SK-N-SH treated with all-trans-retinoic acid at 6 μM for 48 hours (cell line): Measurements from ENCODE around the gene BPIFB6.

ENCODE experiments used
- CSDC2 ChIP-seq: fragments of 250-450 bp; sonication (Bioruptor Pico); IDR thresholded peaks from 2 replicates; pipeline ENCODE4 v1.5.0; 2020; ENCODE audit warnings: mild to moderate bottlenecking, moderate library complexity
- GLIS3 ChIP-seq: fragments of 250-450 bp; sonication (Bioruptor Pico); IDR thresholded peaks from 2 replicates; pipeline ENCODE4 v1.5.0; 2020; ENCODE audit warnings: mild to moderate bottlenecking, moderate library complexity
- PATZ1 ChIP-seq: fragments of 250-450 bp; sonication (Bioruptor Pico); IDR thresholded peaks from 2 replicates; pipeline ENCODE4 v1.8.0; 2020; ENCODE audit warnings: mild to moderate bottlenecking, moderate library complexity, borderline replicate concordance
- RARB ChIP-seq: fragments of 250-450 bp; sonication (Bioruptor Pico); IDR thresholded peaks from 2 replicates; pipeline ENCODE4 v1.8.0; 2021; ENCODE audit warnings: mild to moderate bottlenecking, moderate library complexity
- TCF4 ChIP-seq: fragments of 250-450 bp; sonication (Bioruptor Pico); IDR thresholded peaks from 2 replicates; pipeline ENCODE4 v1.8.0; 2021; ENCODE audit warnings: mild to moderate bottlenecking, moderate library complexity, borderline replicate concordance
- TSHZ2 ChIP-seq: fragments of 250-450 bp; sonication (Bioruptor Pico); IDR thresholded peaks from 2 replicates; pipeline ENCODE4 v1.5.0; 2020; ENCODE audit warnings: mild to moderate bottlenecking, moderate library complexity
- ZC3H10 ChIP-seq: fragments of 250-450 bp; sonication (Bioruptor Pico); IDR thresholded peaks from 2 replicates; pipeline ENCODE4 v1.5.1; 2021; ENCODE audit warnings: mild to moderate bottlenecking, moderate library complexity
- ZFP30 ChIP-seq: fragments of 450-650 bp; formaldehyde crosslinking; IDR thresholded peaks from 2 replicates; pipeline ENCODE4 v1.5.0; 2022; ENCODE audit warnings: mild to moderate bottlenecking, moderate library complexity
- ZNF565 ChIP-seq: fragments of 450-650 bp; formaldehyde crosslinking; conservative IDR thresholded peaks from 2 replicates; pipeline ENCODE4 v1.5.0; 2020; ENCODE audit warnings: low read depth, mild to moderate bottlenecking, moderate library complexity
- ZNF70 ChIP-seq: fragments of 450-650 bp; formaldehyde crosslinking; IDR thresholded peaks from 2 replicates; pipeline ENCODE4 v1.5.0; 2020; ENCODE audit warnings: mild to moderate bottlenecking, moderate library complexity
- TF ChIP-seq, protein P1 (sequence below): fragments of 250-450 bp; sonication (Bioruptor Pico); IDR thresholded peaks from 2 replicates; pipeline ENCODE4 v1.5.1; 2021; ENCODE audit warnings: mild to moderate bottlenecking, moderate library complexity
- TF ChIP-seq, protein P2 (sequence below): fragments of 250-450 bp; sonication (Bioruptor Pico); IDR thresholded peaks from 2 replicates; pipeline ENCODE4 v1.5.1; 2020; ENCODE audit warnings: low read depth, mild to moderate bottlenecking, moderate library complexity

GRCh38 chr20:32982617-32983458 is 48.6 kb upstream of the BPIFB6 start:
- TF ChIP-seq ZNF70 (CRISPR knock-in tag): no peak
- TF ChIP-seq, protein P1, sequence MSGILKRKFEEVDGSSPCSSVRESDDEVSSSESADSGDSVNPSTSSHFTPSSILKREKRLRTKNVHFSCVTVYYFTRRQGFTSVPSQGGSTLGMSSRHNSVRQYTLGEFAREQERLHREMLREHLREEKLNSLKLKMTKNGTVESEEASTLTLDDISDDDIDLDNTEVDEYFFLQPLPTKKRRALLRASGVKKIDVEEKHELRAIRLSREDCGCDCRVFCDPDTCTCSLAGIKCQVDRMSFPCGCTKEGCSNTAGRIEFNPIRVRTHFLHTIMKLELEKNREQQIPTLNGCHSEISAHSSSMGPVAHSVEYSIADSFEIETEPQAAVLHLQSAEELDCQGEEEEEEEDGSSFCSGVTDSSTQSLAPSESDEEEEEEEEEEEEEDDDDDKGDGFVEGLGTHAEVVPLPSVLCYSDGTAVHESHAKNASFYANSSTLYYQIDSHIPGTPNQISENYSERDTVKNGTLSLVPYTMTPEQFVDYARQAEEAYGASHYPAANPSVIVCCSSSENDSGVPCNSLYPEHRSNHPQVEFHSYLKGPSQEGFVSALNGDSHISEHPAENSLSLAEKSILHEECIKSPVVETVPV (CRISPR knock-in tag): no peak
- TF ChIP-seq ZFP30: no peak
- TF ChIP-seq RARB: no peak
- TF ChIP-seq PATZ1 (CRISPR knock-in tag): no peak
- TF ChIP-seq ZNF565 (CRISPR knock-in tag): no peak
- no peak for TF ChIP-seq TSHZ2 (CRISPR knock-in tag)
- TF ChIP-seq, protein P2, sequence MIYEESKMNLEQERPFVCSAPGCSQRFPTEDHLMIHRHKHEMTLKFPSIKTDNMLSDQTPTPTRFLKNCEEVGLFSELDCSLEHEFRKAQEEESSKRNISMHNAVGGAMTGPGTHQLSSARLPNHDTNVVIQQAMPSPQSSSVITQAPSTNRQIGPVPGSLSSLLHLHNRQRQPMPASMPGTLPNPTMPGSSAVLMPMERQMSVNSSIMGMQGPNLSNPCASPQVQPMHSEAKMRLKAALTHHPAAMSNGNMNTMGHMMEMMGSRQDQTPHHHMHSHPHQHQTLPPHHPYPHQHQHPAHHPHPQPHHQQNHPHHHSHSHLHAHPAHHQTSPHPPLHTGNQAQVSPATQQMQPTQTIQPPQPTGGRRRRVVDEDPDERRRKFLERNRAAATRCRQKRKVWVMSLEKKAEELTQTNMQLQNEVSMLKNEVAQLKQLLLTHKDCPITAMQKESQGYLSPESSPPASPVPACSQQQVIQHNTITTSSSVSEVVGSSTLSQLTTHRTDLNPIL (CRISPR knock-in tag): no peak
- TF ChIP-seq CSDC2 (CRISPR knock-in tag): no peak
- TF ChIP-seq TCF4 (CRISPR knock-in tag): no peak
- no peak for TF ChIP-seq ZC3H10 (CRISPR knock-in tag)
- no peak for TF ChIP-seq GLIS3 (CRISPR knock-in tag)
